ENCODE measurements around the gene NPTN. TPM values are rescaled to one million over a fixed set of nuclear protein-coding genes. Genes with fewer than 3 reads are reported as not detected.

The NPTN gene
- total RNA-seq, 1 experiment from 2014 or later, result 90.9 TPM

GRCh38 chr15:73599934-73600333, 33.3 kb downstream of the NPTN start:
- RAD21 ChIA-PET (ENCODE audit: low non-redundant PET in 1 of 2, low total read pairs in 2 of 2, uncharacterized antibody in 2 of 2, unreplicated experiment in 2 of 2), result no interaction called here
- intact Hi-C loops (cut with micrococcal nuclease), result no loop called here
- H3K4me3 ChIP-seq (replicated peaks in 1 of 2; ENCODE audit: low read depth in 1 of 2, low read length in 2 of 2), result peak overlapping the region in 1 of 2 experiments; percentile 12; a peak in 1 of 4 replicates
- peaks cover 23 to 35% of the 10 kb centered on the region in 2 experiments for H3K4me1 ChIP-seq (ENCODE audit: control insufficient read depth in 1 of 2, insufficient read depth in 2 of 2, low read length in 2 of 2)
- peak; percentile 49 for DNase-seq (ENCODE audit: low read depth, low spot score)
- ATAC-seq, result peak; percentile 93
- no peaks in the 10 kb centered on the region for H3K9me3 ChIP-seq (ENCODE audit: control insufficient read depth in 1 of 2, insufficient read depth in 1 of 2, low read depth in 1 of 2, low read length in 2 of 2)
- POLR2A ChIA-PET, result no interaction called here
- CTCF ChIA-PET, result no interaction called here
- H3K9me2 ChIP-seq (ENCODE audit: insufficient read depth), result no peaks in the 10 kb centered on the region
- H3K4me2 ChIP-seq (ENCODE audit: low read length), result peak overlapping the region; percentile 69
- H3K27me3 ChIP-seq (ENCODE audit: insufficient read depth, low read length), result no peaks in the 10 kb centered on the region
- TF ChIP-seq SP1 (IDR thresholded peaks at IDR 0.05; ENCODE audit: low read depth), result peak; percentile 53
- TF ChIP-seq EZH2 (IDR thresholded peaks at IDR 0.05), result no peak
- TF ChIP-seq JUND (IDR thresholded peaks at IDR 0.05), result peak; percentile 65
- peak; percentile 49; the same call in 1 of the 2 replicates for TF ChIP-seq CBX3 (IDR thresholded peaks at IDR 0.05; ENCODE audit: low read depth)
- no peak for TF ChIP-seq SRF (IDR thresholded peaks at IDR 0.05; ENCODE audit: low read depth)
- no peak for TF ChIP-seq RAD21 (IDR thresholded peaks at IDR 0.05; ENCODE audit: low read depth)
- TF ChIP-seq ZBTB33 (IDR thresholded peaks at IDR 0.05; ENCODE audit: extremely low read depth, insufficient replicate concordance, low read length), result no peak
- no peak for TF ChIP-seq ZNF274 (IDR thresholded peaks at IDR 0.05; ENCODE audit: low read depth, low read length)
- TF ChIP-seq POLR2AphosphoS5 (IDR thresholded peaks at IDR 0.05; ENCODE audit: low read depth, low read length), result no peak
- TF ChIP-seq ELF1 (IDR thresholded peaks at IDR 0.05; ENCODE audit: borderline replicate concordance, low read depth), result 0 out of 2 replicates have a peak, but pooled peaks have one; percentile 10
- TF ChIP-seq, protein P1, sequence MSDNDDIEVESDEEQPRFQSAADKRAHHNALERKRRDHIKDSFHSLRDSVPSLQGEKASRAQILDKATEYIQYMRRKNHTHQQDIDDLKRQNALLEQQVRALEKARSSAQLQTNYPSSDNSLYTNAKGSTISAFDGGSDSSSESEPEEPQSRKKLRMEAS (IDR thresholded peaks at IDR 0.05), result peak; percentile 28; the same call in 1 of the 2 replicates
- peak; percentile 56; the same call in 1 of the 2 replicates for TF ChIP-seq FOSL1 (IDR thresholded peaks at IDR 0.05; ENCODE audit: low read depth)
- no peak for TF ChIP-seq REST (IDR thresholded peaks at IDR 0.05; ENCODE audit: low read depth)
- no peak for TF ChIP-seq SIN3A (IDR thresholded peaks at IDR 0.05; ENCODE audit: low read depth)
- H3K79me2 ChIP-seq (ENCODE audit: insufficient read depth, low read length), result peaks cover 98% of the 10 kb centered on the region
- H3K36me3 ChIP-seq (ENCODE audit: control insufficient read depth in 1 of 2, insufficient read depth in 2 of 2, low read length in 2 of 2), result no peaks in the 10 kb centered on the region
- peak overlapping the region; percentile 0; the same call in 1 of the 2 replicates for H3K27ac ChIP-seq (ENCODE audit: low read depth, low read length)
- H2AFZ ChIP-seq (ENCODE audit: low read depth, low read length, poor library complexity, severe bottlenecking), result no peak overlapping the region
- no TSS peak for BruUV-seq (replicated peaks)
- no peak overlapping the region for H3K9ac ChIP-seq (ENCODE audit: low read length)
- peaks cover 15% of the 10 kb centered on the region; the same call in 1 of the 2 replicates for H4K20me1 ChIP-seq (ENCODE audit: insufficient read depth)

Data from HCT116 (cell line).